ENCODE results near the gene STMN3.
A peak's percentile ranks its signal among the peaks of the same experiment; 100 is the strongest.

The STMN3 gene

GRCh38 chr20:63696628-63697356 is 43.6 kb upstream of the STMN3 start, which contains the start of gene TNFRSF6B:
Gene TNFRSF6B (plus strand): TSS chr20:63696652. CDS start chr20:63696768, 116 bp downstream.
- peak within 1 kb of the TSS in 1 of 2 donors; percentile 2 for H3K9ac ChIP-seq (ENCODE audit: low read length in 2 of 2)
- no peaks in the 10 kb centered on the region for H3K27me3 ChIP-seq (ENCODE audit: control insufficient read depth in 1 of 2, insufficient read depth in 2 of 2, low read length in 2 of 2)
- peaks cover 28% of the 10 kb centered on the region for H3K4me1 ChIP-seq (ENCODE audit: control insufficient read depth, insufficient read depth, low read length)
- no peaks in the 10 kb centered on the region for H3K9me3 ChIP-seq (ENCODE audit: control insufficient read depth in 2 of 2, low read length in 2 of 2)
- H3K36me3 ChIP-seq (ENCODE audit: control insufficient read depth in 2 of 2, insufficient read depth in 2 of 2, low read length in 2 of 2): peaks cover 0 to 5% of the 10 kb centered on the region in 2 donors
- H3K27ac ChIP-seq (ENCODE audit: low read length): no peak within 1 kb of the TSS
- H3K4me3 ChIP-seq (ENCODE audit: low read length in 2 of 2): peak within 1 kb of the TSS in 1 of 2 donors; percentile 49

DNA sequence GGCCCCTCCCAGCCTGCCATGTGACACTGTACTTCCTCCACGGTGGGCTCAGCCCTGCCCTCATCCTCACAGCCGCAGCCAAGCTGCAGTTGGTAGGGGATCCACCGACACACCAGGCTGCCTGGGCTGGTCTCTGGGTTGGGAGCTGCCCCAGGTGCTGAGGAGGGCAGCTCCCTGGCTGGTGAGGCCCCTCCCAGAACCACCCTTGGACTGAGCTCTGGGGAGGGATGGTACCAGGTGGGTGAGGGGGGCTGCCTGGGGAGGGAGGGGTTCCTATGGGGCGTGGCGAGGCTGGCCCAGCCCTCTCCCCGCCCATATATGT is 43.0 kb upstream of the STMN3 start:
- H3K4me3 ChIP-seq (ENCODE audit: low read length in 2 of 2): peak overlapping the region in 1 of 2 donors; percentile 49
- H3K27ac ChIP-seq (ENCODE audit: low read length): no peak overlapping the region
- peaks cover 0 to 5% of the 10 kb centered on the region in 2 donors for H3K36me3 ChIP-seq (ENCODE audit: control insufficient read depth in 2 of 2, insufficient read depth in 2 of 2, low read length in 2 of 2)
- no peaks in the 10 kb centered on the region for H3K27me3 ChIP-seq (ENCODE audit: control insufficient read depth in 1 of 2, insufficient read depth in 2 of 2, low read length in 2 of 2)
- peaks cover 28% of the 10 kb centered on the region for H3K4me1 ChIP-seq (ENCODE audit: control insufficient read depth, insufficient read depth, low read length)
- no peaks in the 10 kb centered on the region for H3K9me3 ChIP-seq (ENCODE audit: control insufficient read depth in 2 of 2, low read length in 2 of 2)
- H3K9ac ChIP-seq (ENCODE audit: low read length in 2 of 2): peak overlapping the region in 1 of 2 donors; percentile 2

GRCh38 chr20:63695424-63696305 is 42.4 kb upstream of the STMN3 start:
- Histone ChIP-seq H3K4me3 (ENCODE audit: low read length in 2 of 2) (no peak overlapping the region), H3K36me3 (ENCODE audit: control insufficient read depth in 2 of 2, insufficient read depth in 2 of 2, low read length in 2 of 2) (peaks cover 0 to 5% of the 10 kb centered on the region in 2 donors), H3K27ac (ENCODE audit: low read length) (no peak overlapping the region), H3K9me3 (ENCODE audit: control insufficient read depth in 2 of 2, low read length in 2 of 2) (no peaks in the 10 kb centered on the region), H3K4me1 (ENCODE audit: control insufficient read depth, insufficient read depth, low read length) (peaks cover 28% of the 10 kb centered on the region), H3K9ac (ENCODE audit: low read length in 2 of 2) (peak overlapping the region in 1 of 2 donors; percentile 2), H3K27me3 (ENCODE audit: control insufficient read depth in 1 of 2, insufficient read depth in 2 of 2, low read length in 2 of 2) (no peaks in the 10 kb centered on the region)

DNA sequence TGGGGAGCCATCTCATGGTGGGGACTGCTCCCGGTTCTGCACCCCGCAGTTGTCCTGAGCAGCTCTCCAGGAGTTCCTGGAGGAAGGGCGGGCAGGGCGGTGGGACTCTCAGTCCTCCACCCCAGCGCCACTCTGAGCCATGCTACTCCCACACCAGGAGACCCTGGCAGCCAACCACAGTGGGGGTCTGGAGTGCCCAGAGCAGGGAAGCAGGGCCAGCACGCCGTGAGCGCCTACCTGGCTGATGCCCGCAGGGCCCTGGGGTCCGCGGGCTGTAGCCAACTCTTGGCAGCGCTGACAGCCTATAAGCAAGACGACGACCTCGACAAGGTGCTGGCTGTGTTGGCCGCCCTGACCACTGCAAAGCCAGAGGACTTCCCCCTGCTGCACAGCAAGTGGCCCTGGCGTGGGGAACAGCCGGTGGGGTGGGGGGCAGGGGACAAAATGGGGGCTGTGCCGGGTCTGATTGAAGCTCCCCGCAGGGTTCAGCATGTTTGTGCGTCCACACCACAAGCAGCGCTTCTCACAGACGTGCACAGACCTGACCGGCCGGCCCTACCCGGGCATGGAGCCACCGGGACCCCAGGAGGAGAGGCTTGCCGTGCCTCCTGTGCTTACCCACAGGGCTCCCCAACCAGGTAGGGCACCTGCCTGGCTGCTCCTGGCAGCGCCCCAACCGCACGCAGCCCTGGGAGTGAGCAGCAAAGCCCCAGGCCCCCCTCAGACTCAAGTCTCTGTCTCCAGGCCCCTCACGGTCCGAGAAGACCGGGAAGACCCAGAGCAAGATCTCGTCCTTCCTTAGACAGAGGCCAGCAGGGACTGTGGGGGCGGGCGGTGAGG is 41.6 kb upstream of the STMN3 start:
- Histone ChIP-seq H3K4me1 (ENCODE audit: control insufficient read depth, insufficient read depth, low read length) (peaks cover 28% of the 10 kb centered on the region), H3K4me3 (ENCODE audit: low read length in 2 of 2) (no peak overlapping the region), H3K36me3 (ENCODE audit: control insufficient read depth in 2 of 2, insufficient read depth in 2 of 2, low read length in 2 of 2) (peaks cover 0 to 5% of the 10 kb centered on the region in 2 donors), H3K27ac (ENCODE audit: low read length) (no peak overlapping the region), H3K9ac (ENCODE audit: low read length in 2 of 2) (no peak overlapping the region), H3K27me3 (ENCODE audit: control insufficient read depth in 1 of 2, insufficient read depth in 2 of 2, low read length in 2 of 2) (no peaks in the 10 kb centered on the region), H3K9me3 (ENCODE audit: control insufficient read depth in 2 of 2, low read length in 2 of 2) (no peaks in the 10 kb centered on the region)

DNA sequence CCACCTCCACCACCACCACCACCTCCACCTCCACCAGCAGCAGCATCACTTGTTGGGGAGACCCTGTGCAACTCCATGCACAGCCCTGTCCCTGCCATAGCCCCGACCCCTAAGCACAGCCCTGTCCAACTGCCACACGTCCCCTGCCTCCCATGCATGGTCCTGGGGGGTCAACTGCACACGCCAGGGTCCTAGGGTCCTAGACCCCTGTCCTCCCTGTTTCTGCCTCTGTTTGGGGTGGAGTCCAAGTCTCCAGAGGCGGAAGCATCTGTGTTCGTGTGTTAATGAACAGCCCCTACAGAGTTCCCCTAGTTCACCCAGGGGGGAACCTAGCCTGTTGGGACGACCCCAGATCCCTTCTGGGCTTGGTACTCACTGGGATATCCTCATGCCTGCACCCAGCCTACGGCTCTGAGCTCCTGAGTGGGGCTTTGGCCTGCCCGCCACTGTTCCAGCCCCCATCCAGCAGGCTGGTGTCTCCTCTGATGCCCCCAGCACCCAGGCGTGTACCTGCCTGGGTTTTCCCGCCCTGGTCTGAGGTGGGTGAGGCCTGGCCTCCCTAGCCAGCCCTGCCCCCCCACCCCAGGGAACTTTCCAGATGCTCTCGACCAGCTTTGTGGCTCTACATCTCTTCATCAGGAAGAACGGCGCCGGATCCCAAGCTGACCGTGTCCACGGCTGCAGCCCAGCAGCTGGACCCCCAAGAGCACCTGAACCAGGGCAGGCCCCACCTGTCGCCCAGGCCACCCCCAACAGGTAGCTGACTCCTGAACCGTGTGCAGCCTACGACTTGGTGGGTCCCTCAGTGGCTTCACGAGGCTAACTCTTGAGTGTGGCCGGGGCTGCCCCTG is 40.7 kb upstream of the STMN3 start:
- H3K4me3 ChIP-seq (ENCODE audit: low read length in 2 of 2): no peak overlapping the region
- H3K4me1 ChIP-seq (ENCODE audit: control insufficient read depth, insufficient read depth, low read length): peaks cover 20% of the 10 kb centered on the region
- no peaks in the 10 kb centered on the region for H3K9me3 ChIP-seq (ENCODE audit: control insufficient read depth in 2 of 2, low read length in 2 of 2)
- H3K36me3 ChIP-seq (ENCODE audit: control insufficient read depth in 2 of 2, insufficient read depth in 2 of 2, low read length in 2 of 2): peaks cover 0 to 5% of the 10 kb centered on the region in 2 donors
- H3K27me3 ChIP-seq (ENCODE audit: control insufficient read depth in 1 of 2, insufficient read depth in 2 of 2, low read length in 2 of 2): no peaks in the 10 kb centered on the region
- H3K9ac ChIP-seq (ENCODE audit: low read length in 2 of 2): no peak overlapping the region
- H3K27ac ChIP-seq (ENCODE audit: low read length): no peak overlapping the region

DNA sequence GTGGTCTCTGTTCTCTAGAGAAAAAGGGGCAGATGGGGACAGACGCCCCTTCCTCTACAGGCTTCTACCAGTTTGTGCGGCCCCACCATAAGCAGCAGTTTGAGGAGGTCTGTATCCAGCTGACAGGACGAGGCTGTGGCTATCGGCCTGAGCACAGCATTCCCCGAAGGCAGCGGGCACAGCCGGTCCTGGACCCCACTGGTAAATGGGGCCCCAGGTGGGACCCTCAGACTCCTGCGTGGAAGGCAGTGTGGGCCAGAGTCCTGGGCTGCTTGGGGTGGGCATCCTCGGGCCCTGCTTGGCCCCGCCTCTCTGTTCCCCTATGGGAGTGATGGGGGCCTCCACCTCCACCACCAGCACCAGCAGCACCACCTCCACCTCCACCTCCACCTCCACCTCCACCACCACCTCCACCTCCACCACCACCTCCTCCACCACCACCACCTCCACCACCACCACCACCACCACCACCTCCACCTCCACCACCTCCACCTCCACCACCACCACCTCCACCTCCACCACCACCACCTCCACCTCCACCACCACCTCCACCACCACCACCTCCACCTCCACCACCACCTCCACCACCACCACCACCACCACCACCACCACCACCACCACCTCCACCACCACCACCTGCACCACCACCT is 40.0 kb upstream of the STMN3 start:
- Histone ChIP-seq H3K4me1 (ENCODE audit: control insufficient read depth, insufficient read depth, low read length) (peaks cover 16% of the 10 kb centered on the region), H3K4me3 (ENCODE audit: low read length in 2 of 2) (no peak overlapping the region), H3K9ac (ENCODE audit: low read length in 2 of 2) (no peak overlapping the region), H3K27me3 (ENCODE audit: control insufficient read depth in 1 of 2, insufficient read depth in 2 of 2, low read length in 2 of 2) (no peaks in the 10 kb centered on the region), H3K36me3 (ENCODE audit: control insufficient read depth in 2 of 2, insufficient read depth in 2 of 2, low read length in 2 of 2) (peaks cover 0 to 5% of the 10 kb centered on the region in 2 donors), H3K27ac (ENCODE audit: low read length) (no peak overlapping the region), H3K9me3 (ENCODE audit: control insufficient read depth in 2 of 2, low read length in 2 of 2) (no peaks in the 10 kb centered on the region)

DNA sequence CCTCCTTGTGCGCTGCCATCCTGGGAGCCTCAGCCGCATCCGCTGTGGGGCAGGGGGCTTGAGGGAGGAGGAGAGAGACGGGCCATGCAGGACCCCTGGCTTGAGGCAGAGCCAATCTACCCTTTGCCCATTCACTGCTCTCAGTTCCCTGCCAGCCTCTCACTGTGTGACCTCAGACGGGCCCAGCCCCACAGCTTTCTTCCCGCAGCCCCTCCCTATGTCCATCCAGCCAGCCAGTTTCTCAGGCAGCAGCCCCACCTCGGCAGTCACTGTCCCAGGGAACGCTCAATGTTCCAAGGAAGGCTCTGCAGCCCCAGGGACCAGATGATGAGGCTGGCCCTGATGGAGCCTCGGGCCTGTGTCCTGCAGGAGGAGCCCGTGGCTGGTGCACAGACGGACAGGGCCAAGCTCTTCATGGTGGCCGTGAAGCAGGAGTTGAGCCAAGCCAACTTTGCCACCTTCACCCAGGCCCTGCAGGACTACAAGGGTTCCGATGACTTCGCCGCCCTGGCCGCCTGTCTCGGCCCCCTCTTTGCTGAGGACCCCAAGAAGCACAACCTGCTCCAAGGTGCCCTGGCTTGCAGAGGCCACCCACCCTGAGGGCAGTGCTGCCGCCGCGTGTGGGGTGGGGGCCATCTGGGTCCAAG is 39.3 kb upstream of the STMN3 start:
- Histone ChIP-seq H3K36me3 (ENCODE audit: control insufficient read depth in 2 of 2, insufficient read depth in 2 of 2, low read length in 2 of 2) (peaks cover 0 to 5% of the 10 kb centered on the region in 2 donors), H3K4me3 (ENCODE audit: low read length in 2 of 2) (no peak overlapping the region), H3K9me3 (ENCODE audit: control insufficient read depth in 2 of 2, low read length in 2 of 2) (no peaks in the 10 kb centered on the region), H3K9ac (ENCODE audit: low read length in 2 of 2) (no peak overlapping the region), H3K4me1 (ENCODE audit: control insufficient read depth, insufficient read depth, low read length) (peaks cover 20% of the 10 kb centered on the region), H3K27ac (ENCODE audit: low read length) (no peak overlapping the region), H3K27me3 (ENCODE audit: control insufficient read depth in 1 of 2, insufficient read depth in 2 of 2, low read length in 2 of 2) (no peaks in the 10 kb centered on the region)

DNA sequence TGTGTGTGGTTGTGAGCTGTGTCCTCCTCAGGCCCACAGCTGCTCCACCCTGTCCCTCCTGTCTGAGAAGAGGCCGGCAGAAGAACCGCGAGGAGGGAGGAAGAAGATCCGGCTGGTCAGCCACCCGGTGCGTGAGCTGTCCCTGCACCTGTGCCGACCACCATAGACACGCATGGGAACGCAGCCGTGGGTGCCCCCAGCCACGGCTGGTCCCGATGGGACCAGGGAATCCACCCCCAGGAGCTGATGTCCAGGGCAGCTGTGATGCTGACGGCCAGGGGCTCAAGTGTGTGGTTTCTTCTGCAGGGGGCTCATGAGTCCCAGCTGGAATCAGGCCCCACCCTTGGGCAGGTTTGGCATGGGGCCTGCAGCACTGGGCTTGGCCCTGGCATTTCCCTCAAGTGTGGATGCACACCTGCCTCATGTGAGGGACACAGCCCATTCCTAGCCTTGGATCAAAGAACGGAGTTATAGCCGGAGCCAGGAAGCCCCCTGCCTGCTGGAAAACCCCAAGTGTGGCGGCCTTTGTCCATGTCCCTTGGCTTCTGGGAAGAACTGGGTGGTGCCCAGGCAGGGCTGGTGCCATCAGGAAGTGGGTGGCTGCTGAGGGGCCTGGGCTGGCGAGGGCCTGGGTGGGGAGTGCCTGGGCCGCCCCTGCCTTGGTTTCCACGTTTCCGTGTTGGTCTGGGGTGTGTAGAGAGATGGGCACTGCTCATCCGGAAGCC is 38.6 kb upstream of the STMN3 start:
- Histone ChIP-seq H3K27me3 (ENCODE audit: control insufficient read depth in 1 of 2, insufficient read depth in 2 of 2, low read length in 2 of 2) (no peaks in the 10 kb centered on the region), H3K27ac (ENCODE audit: low read length) (no peak overlapping the region), H3K9me3 (ENCODE audit: control insufficient read depth in 2 of 2, low read length in 2 of 2) (no peaks in the 10 kb centered on the region), H3K4me3 (ENCODE audit: low read length in 2 of 2) (no peak overlapping the region), H3K4me1 (ENCODE audit: control insufficient read depth, insufficient read depth, low read length) (peaks cover 20% of the 10 kb centered on the region), H3K36me3 (ENCODE audit: control insufficient read depth in 2 of 2, insufficient read depth in 2 of 2, low read length in 2 of 2) (peaks cover 0 to 5% of the 10 kb centered on the region in 2 donors), H3K9ac (ENCODE audit: low read length in 2 of 2) (no peak overlapping the region)
